ENCODE data around the gene RNF5. TPM values are rescaled to one million over a fixed set of nuclear protein-coding genes. Genes with fewer than 3 reads are reported as not detected.
"Not testable (repeated sequence)": the region's sequence is repeated elsewhere in the genome, so short reads cannot be mapped to it uniquely, and the experiment has no call there.

Gene RNF5
- total RNA-seq, 1 experiment from 2014 or later: 70.7 TPM

GRCh38 chr6:32140420-32141046, 37.7 kb upstream of the RNF5 start:
- Histone ChIP-seq H3K4me3 (ENCODE audit: low read depth, low read length) (no peak overlapping the region), H3K9me3 (no peaks in the 10 kb centered on the region), H3K4me1 (peaks cover 50% of the 10 kb centered on the region), H3K27me3 (replicated peaks; ENCODE audit: control insufficient read depth, insufficient read depth, low read length) (no peaks in the 10 kb centered on the region), H3K36me3 (ENCODE audit: control insufficient read depth, insufficient read depth, low read length) (no peaks in the 10 kb centered on the region)
- Mint-ChIP-seq H3K36me3 (ENCODE audit: insufficient read depth, unreplicated experiment) (peaks cover 16% of the 10 kb centered on the region), H3K27me3 (ENCODE audit: insufficient read depth, unreplicated experiment) (no peaks in the 10 kb centered on the region), H3K27ac (ENCODE audit: unreplicated experiment) (peak overlapping the region; percentile 39), H3K9me3 (ENCODE audit: unreplicated experiment) (no peaks in the 10 kb centered on the region), H3K4me3 (ENCODE audit: unreplicated experiment) (peak overlapping the region; percentile 42), H3K4me1 (ENCODE audit: low read depth, unreplicated experiment) (peaks cover 24% of the 10 kb centered on the region)
- POLR2A ChIA-PET: interaction anchor here (0.6 kb wide), 1 partner anchor 12 kb away, joined by 8 read pairs; the partner anchor contains the start of gene ATF6B
- intact Hi-C loops (cut with micrococcal nuclease; ENCODE audit: unreplicated experiment): loop anchor here (1.0 kb wide), 1 partner anchor 14 kb away; the partner anchor contains the start of gene PPT2
- TF ChIP-seq, protein P1, sequence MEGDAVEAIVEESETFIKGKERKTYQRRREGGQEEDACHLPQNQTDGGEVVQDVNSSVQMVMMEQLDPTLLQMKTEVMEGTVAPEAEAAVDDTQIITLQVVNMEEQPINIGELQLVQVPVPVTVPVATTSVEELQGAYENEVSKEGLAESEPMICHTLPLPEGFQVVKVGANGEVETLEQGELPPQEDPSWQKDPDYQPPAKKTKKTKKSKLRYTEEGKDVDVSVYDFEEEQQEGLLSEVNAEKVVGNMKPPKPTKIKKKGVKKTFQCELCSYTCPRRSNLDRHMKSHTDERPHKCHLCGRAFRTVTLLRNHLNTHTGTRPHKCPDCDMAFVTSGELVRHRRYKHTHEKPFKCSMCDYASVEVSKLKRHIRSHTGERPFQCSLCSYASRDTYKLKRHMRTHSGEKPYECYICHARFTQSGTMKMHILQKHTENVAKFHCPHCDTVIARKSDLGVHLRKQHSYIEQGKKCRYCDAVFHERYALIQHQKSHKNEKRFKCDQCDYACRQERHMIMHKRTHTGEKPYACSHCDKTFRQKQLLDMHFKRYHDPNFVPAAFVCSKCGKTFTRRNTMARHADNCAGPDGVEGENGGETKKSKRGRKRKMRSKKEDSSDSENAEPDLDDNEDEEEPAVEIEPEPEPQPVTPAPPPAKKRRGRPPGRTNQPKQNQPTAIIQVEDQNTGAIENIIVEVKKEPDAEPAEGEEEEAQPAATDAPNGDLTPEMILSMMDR (IDR thresholded peaks at IDR 0.05; ENCODE audit: insufficient read depth in 1 of 2, low read depth in 1 of 2, low read length in 1 of 2, severe bottlenecking in 1 of 2, unreplicated experiment in 1 of 2): no peak
- no TSS peak for BruUV-seq (replicated peaks)
- DNase-seq: peak in 1 of 2 experiments; percentile 35
- CTCF ChIA-PET: interaction anchor here (0.6 to 1.1 kb wide), 4 partner anchors 13 to 739 kb away, joined by 3 to 8 read pairs (median 4); partner anchors contain the start of gene ATF6B

DNA sequence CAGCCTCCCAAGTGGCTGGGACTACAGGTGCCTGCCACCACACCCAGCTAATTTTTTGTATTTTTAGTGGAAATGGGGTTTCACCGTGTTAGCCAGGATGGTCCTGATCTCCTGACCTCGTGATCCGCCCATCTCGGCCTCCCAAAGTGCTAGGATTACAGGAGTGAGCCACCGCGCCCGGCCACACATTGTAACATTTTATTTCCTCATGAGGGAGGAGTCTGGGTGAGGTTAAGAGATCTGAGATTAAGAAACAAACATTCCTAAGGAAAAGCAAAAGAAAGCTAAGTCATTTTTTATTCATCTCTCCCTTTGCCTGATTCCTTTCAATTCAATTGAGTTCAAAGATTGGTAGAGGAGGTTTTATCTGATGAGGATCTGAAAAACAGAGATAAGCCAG, 34.0 kb upstream of the RNF5 start:
- BruUV-seq (replicated peaks); H3K9me3 ChIP-seq; H3K27me3 Mint-ChIP-seq (ENCODE audit: insufficient read depth, unreplicated experiment); H3K9me3 Mint-ChIP-seq (ENCODE audit: unreplicated experiment); DNase-seq; H3K4me3 ChIP-seq (ENCODE audit: low read depth, low read length); H3K27me3 ChIP-seq (replicated peaks; ENCODE audit: control insufficient read depth, insufficient read depth, low read length); H3K36me3 ChIP-seq (ENCODE audit: control insufficient read depth, insufficient read depth, low read length); H3K4me3 Mint-ChIP-seq (ENCODE audit: unreplicated experiment): not testable (repeated sequence)
- ChIA-PET CTCF (interaction anchor here (0.7 to 1.2 kb wide), 4 partner anchors 8 to 414 kb away, joined by 3 read pairs; partner anchors contain the start of gene FKBPL), POLR2A (interaction anchor here (0.9 to 1.2 kb wide), 2 partner anchors 13 to 14 kb away, joined by 3 to 6 read pairs; partner anchors contain the start of gene FKBPL)
- peaks cover 16% of the 10 kb centered on the region for H3K36me3 Mint-ChIP-seq (ENCODE audit: insufficient read depth, unreplicated experiment)
- intact Hi-C loops (cut with micrococcal nuclease; ENCODE audit: unreplicated experiment): loop anchor here (2.0 kb wide), 1 partner anchor 13 kb away; the partner anchor contains the start of gene FKBPL
- H3K4me1 Mint-ChIP-seq (ENCODE audit: low read depth, unreplicated experiment): peaks cover 41% of the 10 kb centered on the region
- H3K4me1 ChIP-seq: peaks cover 74% of the 10 kb centered on the region
- H3K27ac Mint-ChIP-seq (ENCODE audit: unreplicated experiment): peak overlapping the region; percentile 41

DNA sequence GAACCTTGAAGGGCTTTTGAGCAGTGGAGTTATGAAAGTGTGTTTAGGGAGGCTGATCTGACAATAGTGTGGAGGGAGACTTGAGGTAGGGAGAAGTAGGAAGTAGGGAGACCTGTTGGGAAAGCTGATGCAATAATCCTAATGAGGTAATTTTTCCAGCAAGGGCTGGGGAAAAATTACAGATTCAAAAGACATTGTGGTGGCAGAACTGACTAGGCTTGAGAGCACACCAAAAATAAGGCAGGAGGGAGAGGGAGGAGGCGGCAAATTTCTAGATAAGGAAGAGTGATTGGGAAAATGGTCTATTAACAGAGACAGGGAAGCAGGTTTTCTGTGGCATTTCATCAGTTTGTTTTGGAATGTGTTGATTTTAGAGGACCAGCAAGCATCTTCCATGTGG, 31.9 kb upstream of the RNF5 start:
- H3K36me3 Mint-ChIP-seq (ENCODE audit: insufficient read depth, unreplicated experiment): peaks cover 10% of the 10 kb centered on the region
- no TSS peak for BruUV-seq (replicated peaks)
- ChIA-PET POLR2A (no interaction called here), CTCF (no interaction called here)
- Histone ChIP-seq H3K4me1 (peaks cover 58% of the 10 kb centered on the region), H3K9me3 (no peaks in the 10 kb centered on the region), H3K36me3 (ENCODE audit: control insufficient read depth, insufficient read depth, low read length) (no peaks in the 10 kb centered on the region), H3K27me3 (replicated peaks; ENCODE audit: control insufficient read depth, insufficient read depth, low read length) (no peaks in the 10 kb centered on the region), H3K4me3 (ENCODE audit: low read depth, low read length) (no peak overlapping the region)
- TF ChIP-seq, protein P1 (IDR thresholded peaks at IDR 0.05; ENCODE audit: insufficient read depth in 1 of 2, low read depth in 1 of 2, low read length in 1 of 2, severe bottlenecking in 1 of 2, unreplicated experiment in 1 of 2): no peak
- peak overlapping the region; percentile 81 for H3K27ac Mint-ChIP-seq (ENCODE audit: unreplicated experiment)
- no peaks in the 10 kb centered on the region for H3K27me3 Mint-ChIP-seq (ENCODE audit: insufficient read depth, unreplicated experiment)
- H3K4me1 Mint-ChIP-seq (ENCODE audit: low read depth, unreplicated experiment): peaks cover 34% of the 10 kb centered on the region
- intact Hi-C loops (cut with micrococcal nuclease; ENCODE audit: unreplicated experiment): no loop called here
- H3K9me3 Mint-ChIP-seq (ENCODE audit: unreplicated experiment): no peaks in the 10 kb centered on the region
- peak overlapping the region; percentile 61 for H3K4me3 Mint-ChIP-seq (ENCODE audit: unreplicated experiment)
- no peak for DNase-seq

Measured in Caco-2 (cell line).